HG03045 (cell line): Measurements from ENCODE around the gene TTC38.
A peak's percentile ranks its signal among the peaks of the same experiment; 100 is the strongest.
"Not testable (repeated sequence)": the region's sequence is repeated elsewhere in the genome, so short reads cannot be mapped to it uniquely, and the experiment has no call there.

ENCODE experiments used
- ATAC-seq: cut with Tn5 transposase; IDR thresholded peaks from one replicate; pipeline ENCODE4 v1.9.1; 2021; ENCODE audit warnings: mild to moderate bottlenecking, moderate library complexity; ENCODE audit not compliant: unreplicated experiment

The TTC38 gene

DNA sequence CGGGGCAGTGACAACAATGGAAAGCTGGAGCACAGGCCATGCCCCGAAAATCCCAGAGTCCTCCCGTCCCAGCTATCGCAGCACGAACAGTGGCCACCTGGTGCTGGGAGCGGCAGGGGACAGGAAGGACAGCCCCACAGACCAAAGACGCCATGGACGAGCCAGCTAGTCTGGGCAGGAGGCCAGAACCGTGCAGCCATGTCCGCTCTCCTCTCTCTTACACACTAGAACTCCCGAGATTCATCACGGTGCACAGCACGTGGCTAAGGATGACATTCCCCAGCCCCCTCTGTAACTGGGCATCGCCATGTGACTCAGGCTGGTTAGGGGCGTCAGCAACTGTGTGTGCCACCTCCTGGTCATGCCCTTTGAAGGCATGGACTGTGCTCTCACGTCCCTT is 22.3 kb upstream of the TTC38 start:
- no peak for ATAC-seq

DNA sequence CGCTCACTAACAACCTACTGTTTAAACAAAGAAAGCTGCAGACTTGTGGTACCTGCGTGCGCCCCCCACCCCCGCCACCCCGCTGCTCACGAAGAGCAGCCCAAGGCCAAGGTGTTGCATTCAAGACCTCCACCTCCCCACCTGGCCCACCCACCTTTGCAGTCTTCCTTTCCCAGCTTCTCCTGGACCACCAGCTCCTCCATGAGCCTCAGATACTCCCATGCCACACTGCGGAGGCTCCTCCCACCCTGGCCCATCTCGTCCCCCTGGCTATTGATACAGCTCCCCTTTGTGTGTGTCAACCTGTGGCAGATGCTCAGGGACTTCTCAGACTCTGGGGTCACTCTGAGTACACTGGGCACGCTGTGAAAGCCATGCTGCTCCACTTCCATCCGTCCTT is 21.6 kb upstream of the TTC38 start:
- ATAC-seq = no peak

DNA sequence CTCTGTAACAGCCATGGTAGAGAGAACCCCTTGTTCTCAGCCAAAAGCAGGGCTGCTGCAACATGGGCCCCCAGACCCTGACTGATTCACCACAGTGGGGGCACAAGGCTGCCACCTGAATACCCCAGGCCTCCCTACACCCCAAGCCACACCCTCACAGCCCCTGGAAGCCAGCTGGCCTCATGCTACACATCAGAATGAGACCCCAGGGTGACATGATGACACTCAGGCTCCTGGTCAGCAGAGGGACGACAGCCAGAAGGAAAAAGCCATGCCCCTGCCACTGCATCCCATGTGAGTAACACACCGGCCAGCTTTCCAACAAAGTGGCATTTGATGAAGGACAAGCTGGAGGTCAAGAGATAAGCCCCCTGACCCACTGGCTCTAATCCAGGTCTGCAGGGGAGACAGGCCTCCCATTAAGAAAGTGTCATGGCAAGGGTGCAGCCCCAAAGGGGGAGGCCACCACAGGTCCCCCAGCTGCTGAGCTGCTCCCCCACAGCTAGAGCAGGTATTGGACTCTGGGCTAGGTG is 20.3 kb upstream of the TTC38 start:
- ATAC-seq = no peak

DNA sequence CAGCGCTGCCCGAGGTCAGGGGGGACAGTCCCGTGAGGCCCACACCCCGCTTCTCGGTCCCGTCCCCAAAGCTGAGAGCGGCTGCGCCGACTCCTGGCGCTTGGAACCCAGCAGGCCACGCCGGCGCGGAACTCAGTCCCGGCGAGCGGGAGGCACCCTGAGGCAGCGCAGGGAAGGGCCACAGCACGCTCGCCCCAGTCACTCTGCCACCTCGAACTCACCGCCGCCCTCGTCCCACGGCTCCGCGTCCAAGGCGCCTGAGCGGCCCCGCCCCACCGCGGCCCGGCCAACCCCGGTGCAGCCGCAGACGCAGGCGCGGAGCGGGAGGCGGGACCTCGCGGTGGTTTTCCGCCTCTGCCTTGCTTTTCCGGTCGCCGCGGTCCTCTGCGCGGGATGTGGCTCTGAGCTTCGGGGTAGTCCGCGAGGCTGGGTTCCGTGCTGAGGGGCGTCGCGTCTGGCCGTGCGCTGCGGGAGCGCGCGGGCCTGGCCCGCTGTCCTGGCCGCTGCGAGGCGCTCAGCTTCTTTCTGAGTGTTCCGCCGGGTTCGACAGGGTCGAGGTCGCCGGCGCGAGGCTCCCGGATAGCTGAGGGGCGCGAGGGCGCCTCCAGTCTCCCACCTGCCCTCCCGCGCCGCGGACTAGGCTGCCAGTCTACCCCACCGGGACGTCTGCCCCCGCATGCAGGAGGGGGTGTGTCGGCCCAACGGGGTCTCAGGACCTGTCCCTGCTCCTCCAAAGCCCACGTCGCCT is 17.6 kb upstream of the TTC38 start, which contains the start of gene CDPF1:
Gene CDPF1, minus strand, starts transcription at position 259 of the 748 bp plus-strand sequence. CDS start 2,009 bp downstream, outside the sequence.
- ATAC-seq = peak; percentile 76

DNA sequence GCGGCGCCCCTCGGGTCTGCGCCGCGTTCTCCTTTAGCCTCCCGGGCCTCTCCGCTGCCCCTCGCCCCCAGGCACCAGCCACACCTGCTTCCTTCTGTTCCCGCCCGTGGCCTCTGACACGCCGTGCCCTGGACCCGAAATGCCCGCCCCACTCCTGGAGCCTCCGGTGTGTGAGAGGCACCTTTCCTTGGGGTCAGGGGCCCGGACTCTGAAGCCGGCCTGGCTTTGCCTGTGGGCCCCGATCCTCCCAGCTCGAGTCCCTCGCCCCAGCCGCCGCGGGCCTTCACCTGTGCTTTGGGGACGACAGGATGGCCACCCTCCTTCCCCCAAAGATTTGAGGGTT is 17.1 kb upstream of the TTC38 start:
- ATAC-seq = peak; percentile 13

DNA sequence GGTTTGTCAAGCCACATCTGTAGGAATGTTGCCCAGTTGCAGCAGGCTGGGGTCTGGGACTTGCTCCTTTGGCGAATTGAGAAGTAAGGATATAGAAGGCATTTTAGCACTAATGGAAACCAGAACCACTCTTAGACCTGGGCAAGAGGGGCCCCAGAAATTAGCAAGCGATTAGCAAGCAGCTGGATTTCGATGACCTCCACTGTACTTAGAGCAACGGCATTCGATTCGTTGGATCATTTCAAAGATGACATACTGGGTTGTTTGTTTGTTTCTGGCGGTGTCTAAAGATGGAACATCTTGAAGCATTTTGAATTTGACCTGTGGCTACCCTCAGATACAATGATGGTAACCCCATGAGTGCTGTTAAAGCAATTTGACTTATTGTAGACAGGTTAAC is 16.5 kb upstream of the TTC38 start:
- ATAC-seq = no peak

DNA sequence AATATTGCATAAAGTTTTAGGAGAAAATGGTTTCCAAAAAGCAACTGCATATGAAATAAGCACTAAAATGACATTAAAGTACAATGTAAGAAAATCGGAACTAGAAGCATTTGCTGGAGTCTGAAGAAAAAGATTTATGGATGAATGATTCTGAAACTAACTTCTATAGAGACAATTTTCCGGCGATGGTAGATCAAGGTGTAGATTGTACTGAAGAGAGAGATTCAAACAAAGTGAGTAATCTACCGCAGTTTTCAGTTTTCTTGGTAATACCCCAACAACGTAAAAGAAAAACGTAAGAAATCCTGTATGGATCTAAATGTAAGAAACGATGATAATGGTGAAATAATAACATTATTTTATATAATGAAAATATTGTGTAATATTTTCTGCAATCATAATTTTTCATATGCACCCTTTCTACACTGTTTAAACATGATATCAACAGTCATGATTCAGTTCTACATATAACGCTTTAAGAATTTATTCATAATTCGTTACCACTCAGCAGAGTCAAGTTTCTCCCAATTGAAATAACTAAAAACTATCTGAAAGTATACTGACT is 15.9 kb upstream of the TTC38 start:
- ATAC-seq = no peak

DNA sequence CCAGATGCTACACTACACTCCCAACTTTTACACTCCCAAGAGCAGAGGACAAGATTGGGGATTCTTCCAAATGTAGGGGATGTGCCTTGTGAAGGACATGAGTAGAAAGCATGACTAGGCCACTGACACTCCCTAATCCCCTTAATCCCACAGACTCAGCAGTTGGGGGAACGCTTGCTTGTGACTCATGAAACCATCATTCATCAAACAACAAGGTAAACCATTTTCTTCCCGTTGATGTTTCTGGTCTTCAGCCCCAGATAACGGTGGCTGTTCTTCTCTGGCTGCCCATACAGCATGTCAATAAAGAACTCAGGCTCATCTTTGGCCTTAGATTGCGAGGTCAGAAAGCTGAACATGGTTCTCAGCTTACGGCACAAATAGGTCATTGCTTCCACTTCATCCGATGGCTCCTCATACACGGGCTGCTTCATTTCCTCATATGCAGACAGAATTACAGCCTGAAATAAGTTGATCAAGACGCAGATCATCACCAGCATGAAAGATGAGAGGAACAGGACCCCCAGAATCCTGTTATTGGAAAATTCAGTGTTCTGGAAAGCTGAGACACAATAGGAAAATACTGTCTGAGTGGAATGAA is 11.3 kb upstream of the TTC38 start:
- no peak for ATAC-seq

DNA sequence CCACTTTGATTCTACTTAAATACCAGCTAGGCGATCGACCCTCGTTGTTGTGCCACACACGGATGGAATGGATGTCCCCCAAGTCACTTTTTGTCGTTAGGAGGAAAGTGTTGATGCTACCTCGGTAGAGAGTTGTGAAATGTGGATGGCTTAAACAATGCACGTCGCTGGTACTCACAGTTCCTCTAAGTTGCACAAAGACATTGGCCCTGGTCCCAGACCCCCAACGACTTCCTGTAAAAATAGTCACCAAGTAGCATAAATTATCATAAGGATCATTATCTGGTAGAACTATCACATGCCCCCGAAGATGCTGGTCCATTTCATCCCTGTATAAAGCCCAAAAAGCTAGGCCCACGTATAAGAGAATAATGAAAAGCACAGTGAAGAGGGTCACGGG is 8.4 kb upstream of the TTC38 start:
- no peak for ATAC-seq

DNA sequence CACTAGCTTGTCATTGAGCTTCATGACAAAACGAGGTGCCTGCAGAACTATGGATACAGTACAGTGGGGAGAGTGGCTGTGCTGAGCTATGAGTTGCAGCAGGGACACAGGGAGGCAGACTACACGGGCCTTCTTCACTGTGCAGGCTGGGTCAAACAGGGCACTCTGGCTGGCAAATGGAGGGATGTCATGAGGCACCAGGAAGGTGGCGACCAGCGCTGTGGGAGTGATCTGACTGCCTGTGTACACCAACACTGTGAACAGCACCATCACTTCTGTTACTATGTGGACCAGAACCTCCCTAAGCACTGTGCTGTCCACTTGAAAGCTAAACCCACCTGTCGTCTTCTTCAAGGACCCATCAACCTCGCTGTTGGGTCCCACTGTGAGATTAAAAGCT is 7.8 kb upstream of the TTC38 start:
- ATAC-seq = no peak

DNA sequence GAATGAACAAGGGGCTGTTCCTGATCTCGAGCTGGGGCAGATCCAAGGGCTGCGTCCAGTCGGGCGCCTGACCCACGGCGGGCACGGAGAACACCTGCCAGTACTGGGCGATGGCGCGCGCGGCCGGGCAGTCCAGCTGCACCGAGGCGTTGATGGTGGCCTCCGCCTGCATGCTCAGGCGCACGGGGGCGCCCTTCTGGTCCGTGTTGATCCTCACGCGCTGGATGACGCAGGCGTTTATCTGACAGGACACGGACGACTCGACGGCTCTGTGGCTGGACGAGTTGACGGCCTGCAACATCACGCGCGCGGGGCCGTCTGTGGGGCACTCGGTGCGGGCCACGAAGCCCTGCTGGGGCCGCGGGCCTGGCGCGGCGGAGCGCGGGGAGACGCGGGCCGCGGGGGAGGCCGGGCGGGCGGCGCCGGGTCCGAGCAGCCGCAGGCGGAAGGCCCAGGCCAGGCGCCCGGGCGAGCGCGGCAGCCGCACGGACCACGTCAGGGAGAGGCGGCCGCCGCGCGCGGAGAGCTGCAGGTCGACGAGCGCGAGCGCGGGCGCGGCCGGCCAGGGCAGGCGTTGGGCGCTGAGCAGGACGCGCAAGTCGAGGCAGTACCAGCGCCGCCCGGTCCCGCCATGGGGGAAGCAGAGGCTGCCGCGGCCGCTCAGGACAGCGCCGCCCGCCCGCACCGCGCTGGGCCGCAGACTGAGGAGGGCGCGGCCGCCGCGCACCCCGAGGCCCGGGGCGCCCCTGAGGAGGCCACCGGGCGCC is 5.2 kb upstream of the TTC38 start:
- no peak for ATAC-seq

DNA sequence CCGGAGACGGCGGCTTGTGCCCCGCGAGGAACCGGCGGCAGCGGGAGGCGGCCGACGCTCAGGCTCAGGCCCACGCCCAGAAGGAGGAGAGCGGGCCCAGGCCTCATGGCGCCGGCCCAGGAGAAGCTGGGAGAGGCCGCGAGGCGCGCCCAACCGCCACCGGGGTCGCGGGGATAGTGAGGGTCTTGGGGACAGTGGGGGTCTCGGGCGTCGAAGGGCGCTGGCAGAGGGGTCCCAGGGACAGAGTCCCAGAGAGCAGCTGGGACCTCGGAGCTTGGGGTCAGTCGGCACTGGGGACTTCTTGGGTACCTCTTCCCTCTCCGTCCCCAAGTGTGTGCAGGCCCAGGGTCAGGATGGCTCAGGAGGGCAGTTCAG is 4.6 kb upstream of the TTC38 start, which contains the start of gene PKDREJ:
Gene PKDREJ, minus strand, starts transcription at position 128 of the 375 bp plus-strand sequence. Its CDS starts 21 bp downstream, at position 107.
- ATAC-seq = no peak

DNA sequence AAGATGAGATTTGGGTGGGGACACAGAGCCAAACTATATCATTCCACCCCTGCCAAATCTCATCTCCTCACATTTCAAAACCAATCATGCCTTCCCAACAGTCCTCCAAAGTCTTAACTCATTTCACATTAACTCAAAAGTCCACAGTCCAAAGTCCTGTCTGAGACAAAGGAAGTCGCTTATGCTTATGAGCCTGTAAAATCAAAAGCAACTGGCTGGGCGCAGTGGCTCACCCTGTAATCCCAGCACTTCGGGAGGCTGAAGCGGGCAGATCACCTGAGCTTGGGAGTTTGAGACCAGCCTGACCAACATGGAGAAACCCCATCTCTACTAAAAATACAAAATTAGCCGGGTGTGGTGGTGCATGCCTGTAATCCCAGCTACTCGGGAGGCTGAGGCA is 3.3 kb upstream of the TTC38 start:
- ATAC-seq = not testable (repeated sequence)

DNA sequence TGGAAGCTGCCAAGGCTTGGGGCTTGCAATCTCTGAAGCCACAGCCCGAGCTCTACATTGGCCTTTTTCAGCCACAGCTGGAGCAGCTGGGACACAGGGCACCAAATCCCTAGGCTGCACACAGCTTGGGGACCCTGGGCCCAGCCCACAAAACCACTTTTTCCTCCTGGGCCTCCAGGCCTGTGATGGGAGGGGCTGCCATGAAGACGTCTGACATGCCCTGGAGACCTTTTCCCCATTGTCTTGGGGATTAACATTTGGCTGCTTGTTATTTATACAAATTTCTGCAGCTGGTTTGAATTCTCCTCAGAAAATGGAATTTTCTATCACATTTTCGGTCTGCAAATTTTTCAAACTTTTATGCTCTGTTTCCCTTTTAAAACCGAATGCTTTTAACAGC is 2.2 kb upstream of the TTC38 start:
- not testable (repeated sequence) for ATAC-seq

DNA sequence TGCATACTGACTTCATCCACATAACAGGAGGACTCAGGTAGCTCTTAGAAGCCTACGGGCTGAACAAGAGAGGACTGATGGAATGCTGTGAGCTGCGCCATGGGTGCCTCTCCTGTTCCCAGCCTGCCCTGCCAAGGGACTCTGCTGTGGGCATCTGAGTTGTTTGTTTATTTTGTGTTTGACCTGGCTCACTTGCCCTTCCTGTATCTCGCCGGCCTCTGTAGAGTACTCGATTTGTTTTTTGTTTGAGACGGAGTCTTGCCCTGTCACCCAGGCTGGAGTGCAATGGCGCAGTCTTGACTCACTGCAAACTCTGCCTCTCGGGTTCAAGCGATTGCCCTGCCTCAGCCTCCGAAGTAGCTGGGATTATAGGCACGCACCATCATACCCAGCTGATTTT is 1.8 kb downstream of the TTC38 start:
- no peak for ATAC-seq

DNA sequence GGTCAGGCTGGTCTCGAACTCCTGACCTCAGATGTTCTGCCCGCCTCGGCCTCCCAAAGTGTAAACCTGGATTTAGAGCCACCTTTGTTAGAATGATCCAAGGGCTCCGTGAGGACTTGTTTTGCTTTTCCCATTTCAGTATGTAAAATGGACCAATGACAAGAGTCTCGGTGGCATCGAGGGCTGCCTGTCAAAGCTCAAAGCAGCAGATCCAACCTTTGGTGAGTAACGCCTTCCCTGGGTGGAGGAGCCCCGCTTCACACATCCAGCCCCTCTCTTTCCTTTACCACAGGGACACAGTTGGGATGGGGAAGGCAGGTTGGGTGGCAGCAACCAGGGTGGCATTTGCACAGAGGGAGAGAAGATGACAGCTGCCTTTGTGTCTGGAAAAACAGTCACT is 4.4 kb downstream of the TTC38 start:
- no peak for ATAC-seq

DNA sequence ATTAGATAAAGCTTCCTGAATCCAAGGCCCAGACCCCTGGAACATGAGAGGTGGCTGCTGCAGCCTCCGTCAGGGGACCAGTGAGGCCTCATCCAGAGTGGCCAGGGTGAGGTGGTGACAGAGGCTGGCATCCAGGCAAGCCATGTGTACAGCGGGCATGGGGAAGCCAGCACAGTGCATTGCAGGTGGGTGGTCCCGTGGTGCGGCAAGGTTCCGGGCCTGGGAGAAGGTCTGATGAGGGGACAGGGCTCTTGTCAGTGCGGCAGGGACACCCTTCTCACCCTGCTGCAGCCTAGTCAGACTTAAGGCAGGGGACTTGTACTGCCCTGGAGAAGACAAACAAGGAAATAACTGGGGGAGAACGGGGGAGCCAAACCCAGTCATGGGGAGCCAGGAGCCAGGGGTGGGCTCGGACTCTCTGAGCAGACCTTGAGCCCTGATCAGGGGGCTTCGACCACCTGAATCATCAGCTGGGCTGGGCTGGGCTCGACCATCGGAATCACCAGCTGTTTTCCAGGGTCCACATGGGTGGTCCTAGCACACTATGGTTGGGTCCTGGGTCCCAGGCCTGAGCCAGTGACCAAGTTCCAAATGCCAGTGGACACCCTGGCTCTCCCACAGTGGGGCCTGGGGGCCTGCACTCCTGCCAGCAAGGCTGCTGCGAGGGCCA is 5.1 kb downstream of the TTC38 start:
- ATAC-seq = no peak

DNA sequence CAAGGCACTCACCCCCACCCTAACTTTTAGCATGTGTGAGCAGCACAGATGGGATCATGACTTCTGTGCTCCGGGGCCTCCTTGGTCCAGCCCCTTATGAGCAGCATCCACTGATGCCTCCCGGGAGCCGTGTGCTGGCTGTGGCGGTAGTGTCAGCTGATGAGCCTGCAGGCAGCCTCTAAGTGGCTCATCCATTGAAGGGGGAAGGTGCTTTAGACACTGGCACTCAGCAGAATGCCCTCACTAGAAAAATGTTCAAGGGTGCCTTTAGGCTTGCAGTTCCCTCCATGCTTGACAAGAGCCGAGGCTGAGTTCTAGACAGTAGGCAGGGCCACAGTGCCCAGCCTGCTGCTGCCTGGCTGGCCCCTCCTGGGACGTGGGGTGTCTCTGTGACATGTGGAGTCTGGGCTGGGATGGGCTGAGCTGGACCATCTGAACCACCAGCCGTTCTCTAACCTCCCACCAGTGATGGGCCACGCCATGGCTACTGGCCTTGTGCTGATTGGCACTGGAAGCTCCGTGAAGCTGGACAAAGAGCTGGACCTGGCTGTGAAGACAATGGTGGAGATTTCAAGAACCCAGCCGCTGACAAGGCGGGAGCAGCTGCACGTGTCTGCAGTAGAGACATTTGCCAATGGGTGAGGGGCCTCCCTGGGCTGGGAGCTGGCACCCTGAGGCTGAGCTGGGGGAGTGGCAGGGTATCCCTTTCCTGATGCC is 5.8 kb downstream of the TTC38 start:
- no peak for ATAC-seq

DNA sequence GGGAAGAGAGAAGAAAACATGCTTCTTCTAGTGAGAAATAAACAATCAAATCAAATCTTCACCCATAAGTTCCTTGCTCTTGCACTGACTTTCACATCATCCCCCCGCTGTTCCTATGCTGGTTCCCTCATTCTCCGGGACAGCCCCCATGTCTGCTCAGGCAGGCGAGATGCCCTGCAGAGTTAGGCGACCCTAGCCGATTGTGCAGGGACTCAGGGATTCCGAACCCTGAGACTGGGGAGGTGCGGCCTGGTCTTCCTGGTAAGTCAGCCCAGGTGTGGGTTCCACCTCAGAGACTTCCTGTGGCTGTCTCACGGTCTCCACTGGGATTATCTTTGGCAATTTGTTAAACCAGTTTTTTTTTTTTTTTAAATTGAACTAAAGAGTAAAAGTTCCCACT is 6.6 kb downstream of the TTC38 start:
- ATAC-seq = no peak

DNA sequence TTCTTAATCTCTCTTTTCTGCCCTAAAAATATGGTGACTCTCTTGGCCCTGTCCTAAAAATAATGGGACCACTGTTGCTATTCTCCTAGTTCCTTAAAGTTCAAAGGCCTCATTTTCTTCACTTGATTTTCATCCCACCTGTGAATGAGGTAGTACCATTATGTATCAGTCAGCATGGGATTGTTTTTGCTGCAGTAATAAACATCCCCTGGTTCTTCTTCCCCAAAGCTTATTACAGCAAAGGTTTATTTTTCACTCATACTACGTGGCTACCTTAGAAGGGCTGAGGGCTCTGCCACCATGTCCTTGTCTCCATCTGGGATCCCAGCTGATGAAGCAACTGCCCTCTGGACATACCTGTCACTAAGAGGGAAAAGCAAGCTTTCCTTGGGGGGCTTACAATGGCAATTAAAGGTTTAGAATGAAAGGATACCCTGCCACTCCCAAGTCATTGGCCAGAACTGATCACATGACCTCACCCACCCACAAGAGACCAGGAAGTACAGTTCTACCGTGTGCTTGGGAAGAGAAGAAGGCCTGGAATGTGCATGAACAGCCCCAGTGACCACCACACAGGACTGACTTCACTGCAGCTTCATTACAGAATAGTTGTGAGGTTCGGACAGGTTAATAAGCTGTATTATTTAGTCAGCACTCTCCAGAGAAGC is 7.8 kb downstream of the TTC38 start:
- ATAC-seq = no peak
